NT2/D1 (cell line): ENCODE measurements around the gene FLRT1.
"Not testable (repeated sequence)": the region's sequence is repeated elsewhere in the genome, so short reads cannot be mapped to it uniquely, and the experiment has no call there.

Experiments used
- DNase-seq: peaks from one replicate; pipeline ENCODE4 v3.0.0-alpha.2; 2011; ENCODE audit warnings: low read depth, low spot score
- H3K27me3 ChIP-seq: 2 replicates; pipeline ENCODE4 v1.6.0; 2011; ENCODE audit warnings: mild to moderate bottlenecking; ENCODE audit not compliant: insufficient read length, insufficient read depth
- H3K36me3 ChIP-seq: 2 replicates; pipeline ENCODE4 v1.6.1; 2011; ENCODE audit warnings: mild to moderate bottlenecking, low read length, mixed read lengths; ENCODE audit not compliant: insufficient read depth, insufficient read length
- H3K4me1 ChIP-seq: 2 replicates; pipeline ENCODE4 v1.5.1; 2011; ENCODE audit not compliant: insufficient read depth, insufficient read length
- H3K4me3 ChIP-seq: 2 replicates; pipeline ENCODE4 v1.5.1; 2011; ENCODE audit warnings: low read depth; ENCODE audit not compliant: insufficient read length
- H3K9ac ChIP-seq: 2 replicates; pipeline ENCODE4 v1.6.0; 2011; ENCODE audit warnings: low read depth; ENCODE audit not compliant: insufficient read length
- H3K9me3 ChIP-seq: 2 replicates; pipeline ENCODE4 v1.5.1; 2011; ENCODE audit warnings: mild to moderate bottlenecking, low read length; ENCODE audit not compliant: insufficient read depth
- SUZ12 ChIP-seq: IDR thresholded peaks from 2 replicates; pipeline ENCODE4 v1.6.1; 2011; ENCODE audit not compliant: insufficient read length, insufficient read depth; ENCODE audit errors: extremely low read depth
- YY1 ChIP-seq: IDR thresholded peaks from 2 replicates; pipeline ENCODE4 v1.6.1; 2011; ENCODE audit not compliant: insufficient read length, insufficient read depth
- ZNF274 ChIP-seq: IDR thresholded peaks from 2 replicates; pipeline ENCODE4 v1.6.1; 2011; ENCODE audit warnings: mild to moderate bottlenecking, low read depth, low read length

Gene FLRT1

GRCh38 chr11:64042301-64042700 is 6.6 kb downstream of the FLRT1 start:
- H3K9ac ChIP-seq = peak overlapping the region; percentile 52
- H3K36me3 ChIP-seq = no peaks in the 10 kb centered on the region
- H3K27me3 ChIP-seq = peaks cover 68% of the 10 kb centered on the region
- H3K4me3 ChIP-seq = no peak overlapping the region
- no peak for DNase-seq
- no peak for TF ChIP-seq ZNF274
- TF ChIP-seq SUZ12 = no peak
- no peak for TF ChIP-seq YY1
- peaks cover 11% of the 10 kb centered on the region for H3K4me1 ChIP-seq
- no peaks in the 10 kb centered on the region for H3K9me3 ChIP-seq

GRCh38 chr11:64043545-64043944 is 7.8 kb downstream of the FLRT1 start:
- no peaks in the 10 kb centered on the region for H3K36me3 ChIP-seq
- H3K27me3 ChIP-seq = peaks cover 57% of the 10 kb centered on the region
- H3K9ac ChIP-seq = no peak overlapping the region
- DNase-seq = no peak
- H3K9me3 ChIP-seq = no peaks in the 10 kb centered on the region
- TF ChIP-seq ZNF274 = no peak
- no peak for TF ChIP-seq YY1
- TF ChIP-seq SUZ12 = no peak
- no peak overlapping the region for H3K4me3 ChIP-seq
- H3K4me1 ChIP-seq = peaks cover 15% of the 10 kb centered on the region

GRCh38 chr11:64044730-64045393 is 9.1 kb downstream of the FLRT1 start:
- peaks cover 17% of the 10 kb centered on the region for H3K4me1 ChIP-seq
- no peak for DNase-seq
- H3K4me3 ChIP-seq = no peak overlapping the region
- peaks cover 53% of the 10 kb centered on the region for H3K27me3 ChIP-seq
- H3K9me3 ChIP-seq = no peaks in the 10 kb centered on the region
- no peaks in the 10 kb centered on the region for H3K36me3 ChIP-seq
- TF ChIP-seq SUZ12 (no peak), YY1 (no peak), ZNF274 (no peak)
- H3K9ac ChIP-seq = no peak overlapping the region

- no peak overlapping the region for H3K4me3 ChIP-seq
- peaks cover 48% of the 10 kb centered on the region for H3K27me3 ChIP-seq
- no peaks in the 10 kb centered on the region for H3K9me3 ChIP-seq
- H3K4me1 ChIP-seq = peaks cover 17% of the 10 kb centered on the region
- TF ChIP-seq YY1 (no peak), ZNF274 (no peak), SUZ12 (no peak)
- H3K36me3 ChIP-seq = no peaks in the 10 kb centered on the region
- DNase-seq = no peak
- no peak overlapping the region for H3K9ac ChIP-seq
These were observed 10.0 kb downstream of the FLRT1 start for GRCh38 chr11:64045700-64046099.

- H3K27me3 ChIP-seq = peaks cover 51% of the 10 kb centered on the region
- not testable (repeated sequence) for H3K9me3 ChIP-seq, DNase-seq, H3K4me3 ChIP-seq, H3K36me3 ChIP-seq, H3K9ac ChIP-seq
- H3K4me1 ChIP-seq = peaks cover 14% of the 10 kb centered on the region
These were observed 11.6 kb downstream of the FLRT1 start for GRCh38 chr11:64047373-64047772.

GRCh38 chr11:64048042-64048854 is 12.5 kb downstream of the FLRT1 start:
- Histone ChIP-seq H3K4me1 (peaks cover 21% of the 10 kb centered on the region), H3K9ac (peak overlapping the region; percentile 9), H3K27me3 (peaks cover 43% of the 10 kb centered on the region), H3K4me3 (no peak overlapping the region), H3K36me3 (no peaks in the 10 kb centered on the region), H3K9me3 (no peaks in the 10 kb centered on the region)
- DNase-seq = no peak
- TF ChIP-seq YY1 (no peak), SUZ12 (no peak), ZNF274 (no peak)

GRCh38 chr11:64049509-64049908 is 13.8 kb downstream of the FLRT1 start:
- no peak overlapping the region for H3K4me3 ChIP-seq
- no peaks in the 10 kb centered on the region for H3K36me3 ChIP-seq
- H3K9me3 ChIP-seq = no peaks in the 10 kb centered on the region
- H3K4me1 ChIP-seq = peaks cover 32% of the 10 kb centered on the region
- TF ChIP-seq SUZ12 (no peak), YY1 (no peak), ZNF274 (no peak)
- no peak for DNase-seq
- H3K9ac ChIP-seq = no peak overlapping the region
- H3K27me3 ChIP-seq = peaks cover 38% of the 10 kb centered on the region
